GM12864 (cell line): Measurements from ENCODE around the gene IL1A.

Source experiments
- DNase-seq: peaks from one replicate; pipeline ENCODE4 v3.0.0-alpha.2; 2011; ENCODE audit warnings: low read depth
- H3K4me3 ChIP-seq: 2 replicates; pipeline ENCODE4 v1.5.1; 2011; ENCODE audit warnings: mild to moderate bottlenecking, low read depth, low read length, control low read depth
- TF ChIP-seq, protein P1 (sequence below): IDR thresholded peaks from 2 replicates; pipeline ENCODE4 v1.5.1; 2011; ENCODE audit warnings: low read depth, mild to moderate bottlenecking, moderate library complexity, low read length, control low read depth, inconsistent platforms; ENCODE audit errors: missing control alignments

The IL1A gene

DNA sequence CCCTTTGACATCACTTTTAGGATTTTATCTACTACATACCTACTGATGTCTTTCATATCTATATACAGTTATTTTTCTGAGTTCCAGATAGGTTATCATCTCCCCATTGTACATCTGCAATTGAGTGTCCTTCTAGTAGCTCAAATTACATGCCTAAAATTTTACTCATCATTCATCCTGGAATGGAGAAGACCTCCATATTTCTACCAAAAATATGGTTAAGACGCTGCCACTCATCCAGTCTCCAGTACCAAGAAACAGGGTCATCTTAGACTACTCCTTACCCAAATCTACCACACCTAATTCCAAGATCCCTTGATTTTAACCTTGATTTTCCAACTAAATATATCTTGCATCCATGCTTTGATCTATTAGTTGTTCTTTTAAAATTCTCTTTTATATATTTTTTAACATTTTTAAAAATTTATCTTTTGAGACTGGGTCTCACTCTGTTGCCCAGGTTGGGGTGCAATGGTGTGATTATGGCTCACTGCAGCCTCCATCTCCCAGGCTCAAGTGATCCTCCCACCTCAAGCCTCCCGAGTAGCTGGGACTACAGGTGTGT is 11.3 kb downstream of the IL1A start:
- TF ChIP-seq, protein P1, sequence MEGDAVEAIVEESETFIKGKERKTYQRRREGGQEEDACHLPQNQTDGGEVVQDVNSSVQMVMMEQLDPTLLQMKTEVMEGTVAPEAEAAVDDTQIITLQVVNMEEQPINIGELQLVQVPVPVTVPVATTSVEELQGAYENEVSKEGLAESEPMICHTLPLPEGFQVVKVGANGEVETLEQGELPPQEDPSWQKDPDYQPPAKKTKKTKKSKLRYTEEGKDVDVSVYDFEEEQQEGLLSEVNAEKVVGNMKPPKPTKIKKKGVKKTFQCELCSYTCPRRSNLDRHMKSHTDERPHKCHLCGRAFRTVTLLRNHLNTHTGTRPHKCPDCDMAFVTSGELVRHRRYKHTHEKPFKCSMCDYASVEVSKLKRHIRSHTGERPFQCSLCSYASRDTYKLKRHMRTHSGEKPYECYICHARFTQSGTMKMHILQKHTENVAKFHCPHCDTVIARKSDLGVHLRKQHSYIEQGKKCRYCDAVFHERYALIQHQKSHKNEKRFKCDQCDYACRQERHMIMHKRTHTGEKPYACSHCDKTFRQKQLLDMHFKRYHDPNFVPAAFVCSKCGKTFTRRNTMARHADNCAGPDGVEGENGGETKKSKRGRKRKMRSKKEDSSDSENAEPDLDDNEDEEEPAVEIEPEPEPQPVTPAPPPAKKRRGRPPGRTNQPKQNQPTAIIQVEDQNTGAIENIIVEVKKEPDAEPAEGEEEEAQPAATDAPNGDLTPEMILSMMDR, result no peak
- DNase-seq, result no peak
- no peak overlapping the region for H3K4me3 ChIP-seq

DNA sequence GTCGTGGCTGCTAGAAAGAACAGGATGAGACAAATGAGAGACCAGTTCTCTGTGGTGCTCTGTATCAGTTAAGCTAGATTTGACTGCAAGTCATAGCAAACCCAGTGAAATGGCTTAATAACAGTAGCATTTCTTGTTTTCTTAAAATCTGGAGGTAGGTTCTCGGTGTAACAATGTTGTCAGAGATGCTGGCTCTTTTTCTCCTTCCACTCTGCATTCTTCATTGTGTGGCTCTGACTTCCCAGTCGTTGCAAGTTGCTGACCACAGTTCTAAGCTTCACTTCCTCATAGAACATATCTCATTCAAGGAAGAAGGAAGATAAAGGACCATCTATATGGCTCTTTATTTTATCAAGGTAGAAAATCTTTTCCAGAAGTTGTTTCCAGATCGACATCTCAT is 12.0 kb downstream of the IL1A start:
- no peak overlapping the region for H3K4me3 ChIP-seq
- DNase-seq, result no peak
- TF ChIP-seq, protein P1, result no peak

DNA sequence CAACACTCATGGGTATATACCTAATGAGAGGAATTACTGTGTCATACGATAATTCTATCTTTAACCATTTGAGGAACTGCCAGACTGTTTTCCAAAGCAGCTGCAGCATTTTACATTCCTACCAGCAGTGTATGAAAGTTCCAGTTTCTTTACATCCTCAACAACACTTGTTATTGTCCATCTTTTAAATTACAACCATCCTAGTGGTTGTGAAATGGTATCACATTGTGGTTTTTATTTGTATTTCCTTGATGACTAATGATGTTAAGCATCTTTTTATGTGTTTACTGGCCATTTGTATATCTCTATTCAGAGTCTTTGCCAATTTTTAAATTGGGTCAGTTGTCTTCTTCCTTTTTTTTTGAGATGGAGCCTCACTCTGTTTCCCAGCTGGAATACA is 15.9 kb downstream of the IL1A start:
- no peak overlapping the region for H3K4me3 ChIP-seq
- no peak for DNase-seq
- TF ChIP-seq, protein P1, result no peak

DNA sequence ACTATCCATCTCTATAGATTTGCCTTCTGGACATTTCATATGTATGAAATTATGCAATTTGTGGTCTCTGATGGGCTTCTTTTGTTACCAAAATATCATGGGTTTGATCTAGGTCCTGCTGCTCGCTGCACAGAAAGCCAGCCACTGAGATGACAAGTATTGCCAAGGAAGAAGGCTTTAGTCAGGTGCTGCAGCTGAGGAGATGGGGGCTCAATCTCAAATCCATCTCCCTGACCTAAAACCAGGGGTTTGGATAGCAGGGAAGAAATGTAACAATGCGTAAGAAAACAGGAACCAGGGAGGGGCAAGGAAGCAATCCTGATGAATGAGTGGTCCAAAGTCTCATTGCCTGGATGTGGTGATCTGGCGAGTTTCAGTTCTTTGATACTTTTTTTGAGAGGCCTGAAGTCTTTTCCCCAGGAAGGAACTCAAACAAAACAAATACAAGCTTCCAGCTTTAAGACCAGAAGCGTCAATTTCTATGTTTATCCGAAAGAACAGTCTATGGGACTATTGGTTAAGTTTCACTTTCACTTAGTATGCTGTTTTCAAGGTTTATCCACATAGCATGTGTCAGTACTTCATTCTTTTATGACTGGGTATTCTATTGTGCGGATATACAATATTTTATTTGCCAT is 16.5 kb downstream of the IL1A start:
- no peak for DNase-seq
- no peak overlapping the region for H3K4me3 ChIP-seq
- TF ChIP-seq, protein P1, result no peak

DNA sequence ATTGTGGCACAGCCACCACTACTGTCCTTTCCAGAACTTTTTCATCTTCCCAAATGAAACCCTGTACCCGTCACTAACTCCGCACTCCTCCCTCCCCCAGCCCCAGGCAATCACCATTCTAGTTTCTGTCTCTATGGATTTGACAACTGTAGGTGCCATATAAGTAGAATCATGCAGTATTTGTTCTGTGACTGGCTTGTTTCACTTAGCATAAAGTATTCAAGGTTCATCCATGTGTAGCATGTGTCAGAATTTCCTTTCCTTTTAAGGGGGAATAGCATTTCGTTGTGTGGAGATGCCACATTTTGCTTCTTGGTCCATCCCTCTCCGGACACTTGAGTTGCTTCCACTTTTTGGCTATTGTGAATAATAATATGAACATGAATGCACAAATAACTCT is 19.0 kb downstream of the IL1A start:
- TF ChIP-seq, protein P1, result no peak
- peak overlapping the region; percentile 71 for H3K4me3 ChIP-seq
- DNase-seq, result no peak

DNA sequence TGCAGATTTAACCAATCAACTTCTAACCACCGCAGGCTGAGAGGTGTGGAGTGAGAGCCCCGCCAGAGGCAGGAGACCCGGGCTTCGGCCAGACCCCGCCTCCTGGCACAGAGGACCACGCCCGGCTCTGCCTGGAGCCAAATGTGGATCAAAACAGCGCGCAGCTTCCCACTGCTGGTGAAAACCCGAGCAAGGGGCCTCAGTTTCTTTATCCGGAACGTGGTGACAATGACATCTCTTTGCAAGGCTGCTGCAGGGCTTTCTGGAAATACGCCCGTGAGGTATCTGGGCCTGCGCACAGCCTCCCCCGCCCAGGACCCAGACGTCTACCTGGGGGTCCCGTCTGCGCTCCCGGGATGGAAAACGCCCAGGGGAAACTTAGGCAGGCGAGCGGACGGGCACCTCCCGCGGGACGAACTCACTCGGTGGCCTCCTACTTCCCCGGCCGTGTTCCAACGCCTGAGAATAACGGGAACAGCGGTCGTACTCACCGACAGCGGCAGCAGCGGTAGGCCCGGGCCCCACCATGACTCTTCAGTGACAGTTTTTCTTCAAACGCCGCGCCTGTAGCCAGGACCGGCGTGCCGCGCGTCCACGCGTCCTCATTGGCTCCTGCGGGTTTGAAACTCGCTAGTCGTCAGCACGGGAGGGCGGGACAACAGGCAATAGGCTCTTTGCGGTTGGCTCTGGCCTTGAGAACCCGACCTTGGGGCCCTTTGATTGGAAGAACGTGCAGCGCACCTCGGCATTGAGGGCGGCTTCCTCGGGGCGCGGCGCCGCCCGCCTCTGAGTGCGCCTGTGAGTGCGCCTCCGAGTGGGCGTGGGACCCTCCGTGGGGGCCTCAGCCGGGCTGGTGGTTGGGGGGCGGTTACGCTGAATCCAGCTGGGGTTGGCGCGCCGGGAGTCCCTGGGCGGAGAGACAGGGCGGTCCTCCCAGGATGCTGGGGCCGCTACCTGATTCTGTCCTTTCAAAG is 19.9 kb downstream of the IL1A start, which contains the start of gene CKAP2L:
CKAP2L (minus strand) TSS at position 539 of the 974 bp plus-strand sequence; CDS start at position 528, 11 bp downstream.
- peak; percentile 97 for DNase-seq
- peak within 1 kb of the TSS; percentile 71 for H3K4me3 ChIP-seq
- TF ChIP-seq, protein P1, result no peak
